Stimulated activated naive CD8-positive, alpha-beta T cell treated with anti-CD3 and anti-CD28 coated beads, Interleukin-15, Interleukin-2, amounts not matched to agents 100 U/mL and 50 U/mL, for 24 hours (primary cell): ENCODE data around the gene IQCC.

Experiments
- ATAC-seq: fragments of 150-1000 bp; cut with Tn5 transposase; one replicate; pipeline ENCODE4 v1.10.0; 2021
- DNase-seq: peaks from one replicate; pipeline ENCODE4 v3.0.0; 2021

The IQCC gene

GRCh38 chr1:32257227-32257508, 51.7 kb downstream of the IQCC start:
- DNase-seq = no peak
- ATAC-seq = no peak
